Panc1 (cell line): ENCODE measurements around the gene NRCAM.

Source experiments
- POLR2AphosphoS5 ChIP-seq: IDR thresholded peaks from 2 replicates; pipeline ENCODE4 v1.6.1; 2012; ENCODE audit warnings: mild to moderate bottlenecking, low read depth, low read length, moderate library complexity
- TF ChIP-seq, protein P1 (sequence below): fragments of 450-650 bp; IDR thresholded peaks from 2 replicates; pipeline ENCODE4 v1.5.1; 2017; ENCODE audit warnings: mild to moderate bottlenecking

DNA sequence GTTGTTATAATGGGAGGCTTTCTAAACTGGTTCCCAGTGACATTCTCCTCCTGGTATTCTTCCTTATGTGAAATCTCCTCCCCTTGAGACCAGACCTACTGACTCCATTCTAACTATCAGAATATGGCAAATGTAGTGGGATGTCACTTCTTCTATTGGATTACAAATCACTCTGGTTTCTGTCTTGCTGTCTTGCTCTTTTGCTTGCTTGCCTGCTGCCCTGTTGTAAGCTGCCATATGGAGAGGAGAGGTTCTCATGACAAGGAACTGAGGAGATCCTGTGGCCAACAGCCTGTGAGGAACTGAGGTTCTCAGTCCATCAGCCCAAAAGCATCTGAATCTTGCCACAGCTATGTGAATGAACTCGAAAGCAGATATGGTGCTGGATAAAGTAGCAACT lies 4.7 kb upstream of the NRCAM start:
- TF ChIP-seq, protein P1, sequence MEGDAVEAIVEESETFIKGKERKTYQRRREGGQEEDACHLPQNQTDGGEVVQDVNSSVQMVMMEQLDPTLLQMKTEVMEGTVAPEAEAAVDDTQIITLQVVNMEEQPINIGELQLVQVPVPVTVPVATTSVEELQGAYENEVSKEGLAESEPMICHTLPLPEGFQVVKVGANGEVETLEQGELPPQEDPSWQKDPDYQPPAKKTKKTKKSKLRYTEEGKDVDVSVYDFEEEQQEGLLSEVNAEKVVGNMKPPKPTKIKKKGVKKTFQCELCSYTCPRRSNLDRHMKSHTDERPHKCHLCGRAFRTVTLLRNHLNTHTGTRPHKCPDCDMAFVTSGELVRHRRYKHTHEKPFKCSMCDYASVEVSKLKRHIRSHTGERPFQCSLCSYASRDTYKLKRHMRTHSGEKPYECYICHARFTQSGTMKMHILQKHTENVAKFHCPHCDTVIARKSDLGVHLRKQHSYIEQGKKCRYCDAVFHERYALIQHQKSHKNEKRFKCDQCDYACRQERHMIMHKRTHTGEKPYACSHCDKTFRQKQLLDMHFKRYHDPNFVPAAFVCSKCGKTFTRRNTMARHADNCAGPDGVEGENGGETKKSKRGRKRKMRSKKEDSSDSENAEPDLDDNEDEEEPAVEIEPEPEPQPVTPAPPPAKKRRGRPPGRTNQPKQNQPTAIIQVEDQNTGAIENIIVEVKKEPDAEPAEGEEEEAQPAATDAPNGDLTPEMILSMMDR = no peak
- TF ChIP-seq POLR2AphosphoS5 = no peak
